ENCODE data around the gene BTBD18. TPM values are rescaled to one million over a fixed set of nuclear protein-coding genes. Genes with fewer than 3 reads are reported as not detected.
A peak's percentile ranks its signal among the peaks of the same experiment; 100 is the strongest.

BTBD18 gene
- total and polyA plus RNA-seq, 2 of the 13 experiments (the other 11 are each of a cell fraction or from before 2014, with no cell fraction given) = not detected

- TF ChIP-seq PAXIP1 (CRISPR knock-in tag; conservative IDR thresholded peaks at IDR 0.05) = peak; percentile 90
- TF ChIP-seq, protein P1, sequence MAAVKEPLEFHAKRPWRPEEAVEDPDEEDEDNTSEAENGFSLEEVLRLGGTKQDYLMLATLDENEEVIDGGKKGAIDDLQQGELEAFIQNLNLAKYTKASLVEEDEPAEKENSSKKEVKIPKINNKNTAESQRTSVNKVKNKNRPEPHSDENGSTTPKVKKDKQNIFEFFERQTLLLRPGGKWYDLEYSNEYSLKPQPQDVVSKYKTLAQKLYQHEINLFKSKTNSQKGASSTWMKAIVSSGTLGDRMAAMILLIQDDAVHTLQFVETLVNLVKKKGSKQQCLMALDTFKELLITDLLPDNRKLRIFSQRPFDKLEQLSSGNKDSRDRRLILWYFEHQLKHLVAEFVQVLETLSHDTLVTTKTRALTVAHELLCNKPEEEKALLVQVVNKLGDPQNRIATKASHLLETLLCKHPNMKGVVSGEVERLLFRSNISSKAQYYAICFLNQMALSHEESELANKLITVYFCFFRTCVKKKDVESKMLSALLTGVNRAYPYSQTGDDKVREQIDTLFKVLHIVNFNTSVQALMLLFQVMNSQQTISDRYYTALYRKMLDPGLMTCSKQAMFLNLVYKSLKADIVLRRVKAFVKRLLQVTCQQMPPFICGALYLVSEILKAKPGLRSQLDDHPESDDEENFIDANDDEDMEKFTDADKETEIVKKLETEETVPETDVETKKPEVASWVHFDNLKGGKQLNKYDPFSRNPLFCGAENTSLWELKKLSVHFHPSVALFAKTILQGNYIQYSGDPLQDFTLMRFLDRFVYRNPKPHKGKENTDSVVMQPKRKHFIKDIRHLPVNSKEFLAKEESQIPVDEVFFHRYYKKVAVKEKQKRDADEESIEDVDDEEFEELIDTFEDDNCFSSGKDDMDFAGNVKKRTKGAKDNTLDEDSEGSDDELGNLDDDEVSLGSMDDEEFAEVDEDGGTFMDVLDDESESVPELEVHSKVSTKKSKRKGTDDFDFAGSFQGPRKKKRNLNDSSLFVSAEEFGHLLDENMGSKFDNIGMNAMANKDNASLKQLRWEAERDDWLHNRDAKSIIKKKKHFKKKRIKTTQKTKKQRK (IDR thresholded peaks at IDR 0.05; ENCODE audit: low read length) = no peak
- no peak for TF ChIP-seq HMGA1 (CRISPR knock-in tag; conservative IDR thresholded peaks at IDR 0.05)
- TF ChIP-seq, protein P2, sequence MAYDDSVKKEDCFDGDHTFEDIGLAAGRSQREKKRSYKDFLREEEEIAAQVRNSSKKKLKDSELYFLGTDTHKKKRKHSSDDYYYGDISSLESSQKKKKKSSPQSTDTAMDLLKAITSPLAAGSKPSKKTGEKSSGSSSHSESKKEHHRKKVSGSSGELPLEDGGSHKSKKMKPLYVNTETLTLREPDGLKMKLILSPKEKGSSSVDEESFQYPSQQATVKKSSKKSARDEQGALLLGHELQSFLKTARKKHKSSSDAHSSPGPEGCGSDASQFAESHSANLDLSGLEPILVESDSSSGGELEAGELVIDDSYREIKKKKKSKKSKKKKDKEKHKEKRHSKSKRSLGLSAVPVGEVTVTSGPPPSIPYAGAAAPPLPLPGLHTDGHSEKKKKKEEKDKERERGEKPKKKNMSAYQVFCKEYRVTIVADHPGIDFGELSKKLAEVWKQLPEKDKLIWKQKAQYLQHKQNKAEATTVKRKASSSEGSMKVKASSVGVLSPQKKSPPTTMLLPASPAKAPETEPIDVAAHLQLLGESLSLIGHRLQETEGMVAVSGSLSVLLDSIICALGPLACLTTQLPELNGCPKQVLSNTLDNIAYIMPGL (CRISPR knock-in tag; IDR thresholded peaks at IDR 0.05; ENCODE audit: borderline replicate concordance in 1 of 2, low read depth in 1 of 2) = peak; percentile 74 to 77; a peak in 2 of 4 replicates
- peak; percentile 71 for TF ChIP-seq ZNF331 (CRISPR knock-in tag; IDR thresholded peaks at IDR 0.05)
- 0 out of 2 replicates have a peak, but pooled peaks have one; percentile 55 for TF ChIP-seq ZSCAN21 (CRISPR knock-in tag; IDR thresholded peaks at IDR 0.05; ENCODE audit: borderline replicate concordance)
- TF ChIP-seq KAT7 (CRISPR knock-in tag; IDR thresholded peaks at IDR 0.05; ENCODE audit: borderline replicate concordance) = no peak
- TF ChIP-seq, protein P3, sequence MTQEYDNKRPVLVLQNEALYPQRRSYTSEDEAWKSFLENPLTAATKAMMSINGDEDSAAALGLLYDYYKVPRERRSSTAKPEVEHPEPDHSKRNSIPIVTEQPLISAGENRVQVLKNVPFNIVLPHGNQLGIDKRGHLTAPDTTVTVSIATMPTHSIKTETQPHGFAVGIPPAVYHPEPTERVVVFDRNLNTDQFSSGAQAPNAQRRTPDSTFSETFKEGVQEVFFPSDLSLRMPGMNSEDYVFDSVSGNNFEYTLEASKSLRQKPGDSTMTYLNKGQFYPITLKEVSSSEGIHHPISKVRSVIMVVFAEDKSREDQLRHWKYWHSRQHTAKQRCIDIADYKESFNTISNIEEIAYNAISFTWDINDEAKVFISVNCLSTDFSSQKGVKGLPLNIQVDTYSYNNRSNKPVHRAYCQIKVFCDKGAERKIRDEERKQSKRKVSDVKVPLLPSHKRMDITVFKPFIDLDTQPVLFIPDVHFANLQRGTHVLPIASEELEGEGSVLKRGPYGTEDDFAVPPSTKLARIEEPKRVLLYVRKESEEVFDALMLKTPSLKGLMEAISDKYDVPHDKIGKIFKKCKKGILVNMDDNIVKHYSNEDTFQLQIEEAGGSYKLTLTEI (CRISPR knock-in tag; conservative IDR thresholded peaks at IDR 0.05) = no peak
- no peak for TF ChIP-seq AFF4 (CRISPR knock-in tag; IDR thresholded peaks at IDR 0.05)
- TF ChIP-seq ZNF329 (CRISPR knock-in tag; IDR thresholded peaks at IDR 0.05; ENCODE audit: low read depth) = no peak
- no peak for TF ChIP-seq ZNF10 (CRISPR knock-in tag; IDR thresholded peaks at IDR 0.05; ENCODE audit: borderline replicate concordance, low read depth)
Measured at GRCh38 chr11:57800444-57801182, 49.0 kb upstream of the BTBD18 start (continued).

All from HepG2 (cell line).